DMS 273 treated with DMSO at 0.1 percent for 48 hours (cell line): ENCODE measurements around the gene GTF2F2.
"Not testable (repeated sequence)": the region's sequence is repeated elsewhere in the genome, so short reads cannot be mapped to it uniquely, and the experiment has no call there.

Source experiments
- DNase-seq: peaks from one replicate; lab custom pipeline; 2025; lab: John Stamatoyannopoulos, UW

The GTF2F2 gene

GRCh38 chr13:45255247-45255987 is 135.1 kb downstream of the GTF2F2 start:
- no peak for DNase-seq

GRCh38 chr13:45256254-45256653 is 135.9 kb downstream of the GTF2F2 start:
- DNase-seq: no peak

GRCh38 chr13:45257638-45258333 is 137.5 kb downstream of the GTF2F2 start:
- DNase-seq: no peak

GRCh38 chr13:45258334-45258675 is 138.0 kb downstream of the GTF2F2 start:
- no peak for DNase-seq

- DNase-seq: no peak
These were observed 146.9 kb downstream of the GTF2F2 start for GRCh38 chr13:45267215-45267614.

GRCh38 chr13:45269204-45269603 is 148.9 kb downstream of the GTF2F2 start:
- no peak for DNase-seq

- no peak for DNase-seq
These were observed 156.6 kb downstream of the GTF2F2 start for GRCh38 chr13:45276913-45277312.

GRCh38 chr13:45278096-45278645 is 157.9 kb downstream of the GTF2F2 start:
- no peak for DNase-seq

GRCh38 chr13:45280011-45280410 is 159.7 kb downstream of the GTF2F2 start:
- no peak for DNase-seq

GRCh38 chr13:45280751-45281634 is 160.7 kb downstream of the GTF2F2 start:
- DNase-seq: peak; percentile 31

- DNase-seq: no peak
These were observed 162.7 kb downstream of the GTF2F2 start for GRCh38 chr13:45282994-45283393.

- no peak for DNase-seq
These were observed 169.7 kb downstream of the GTF2F2 start for GRCh38 chr13:45289936-45290563.

GRCh38 chr13:45292176-45292575 is 171.9 kb downstream of the GTF2F2 start:
- DNase-seq: no peak

- no peak for DNase-seq
These were observed 175.2 kb downstream of the GTF2F2 start for GRCh38 chr13:45295536-45295935.

GRCh38 chr13:45296259-45296658 is 175.9 kb downstream of the GTF2F2 start:
- no peak for DNase-seq

GRCh38 chr13:45297456-45298205 is 177.3 kb downstream of the GTF2F2 start:
- DNase-seq: no peak

- DNase-seq: no peak
These were observed 177.8 kb downstream of the GTF2F2 start for GRCh38 chr13:45298206-45298505.

GRCh38 chr13:45298550-45298949 is 178.2 kb downstream of the GTF2F2 start:
- DNase-seq: not testable (repeated sequence)

GRCh38 chr13:45299194-45299593 is 178.9 kb downstream of the GTF2F2 start:
- no peak for DNase-seq

- no peak for DNase-seq
These were observed 180.1 kb downstream of the GTF2F2 start for GRCh38 chr13:45300190-45300985.

GRCh38 chr13:45301263-45301662 is 181.0 kb downstream of the GTF2F2 start:
- DNase-seq: no peak
